ENCODE measurements around the gene UBE2F. TPM values are rescaled to one million over a fixed set of nuclear protein-coding genes. Genes with fewer than 3 reads are reported as not detected.
A peak's percentile ranks its signal among the peaks of the same experiment; 100 is the strongest.

Gene UBE2F
- total RNA-seq (2021; ENCODE audit: unreplicated experiment) (44.9 TPM), Bru-seq, nascent RNA (percentile 81 among the genes with signal in this experiment), BruChase-seq, experiment 1, labeled RNA remaining after a 2-hour chase (percentile 89 among the genes with signal in this experiment), BruChase-seq, experiment 2, labeled RNA remaining after a 6-hour chase (percentile 96 among the genes with signal in this experiment)
- polyA plus RNA-seq (2012; ENCODE audit: insufficient read length): 46.0 TPM
- long read RNA-seq, transcript UBE2F-201 (10 exons, 2,009 nt): major isoform, 24 of 51 reads
- long read RNA-seq, partial matches to known transcripts: 10 of 51 reads
- long read RNA-seq, other reads (novel, unspliced or antisense): 8 of 51 reads

- ChIA-PET POLR2A (no interaction called here), CTCF (interaction anchor here (0.6 kb wide), 1 partner anchor 28 kb away, joined by 3 read pairs; no protein-coding TSS in a partner anchor)
- DNase-seq (ENCODE audit: low read depth, low spot score) (peak; percentile 77), ATAC-seq (peak; percentile 99)
- Histone ChIP-seq H3K27me3 (ENCODE audit: control insufficient read depth, insufficient read depth, low read length) (no peaks in the 10 kb centered on the region), H3K4me3 (ENCODE audit: low read depth in 2 of 2, low read length in 2 of 2) (peak within 1 kb of the TSS; percentile 76 to 80), H3K4me1 (ENCODE audit: control insufficient read depth, insufficient read depth, low read length) (peaks cover 14% of the 10 kb centered on the region), H3K9me3 (ENCODE audit: control insufficient read depth, insufficient read depth, low read depth, low read length) (peaks cover 6% of the 10 kb centered on the region; the same call in 1 of the 2 replicates), H3K36me3 (ENCODE audit: control insufficient read depth, insufficient read depth, low read length) (no peaks in the 10 kb centered on the region), H3K27ac (ENCODE audit: low read length) (peak within 1 kb of the TSS; percentile 81)
- BruUV-seq (replicated peaks): no TSS peak
- in situ Hi-C loops (cut with HindIII; ENCODE audit: low pct_unique_long_range_greater_than_20kb, low sequenced_read_pairs): no loop called here
- TF ChIP-seq POLR2AphosphoS5 (IDR thresholded peaks at IDR 0.05; ENCODE audit: low read depth, low read length): peak; percentile 70
- peak; percentile 69 for TF ChIP-seq TCF7L2 (IDR thresholded peaks at IDR 0.05; ENCODE audit: low read depth, low read length)
- peak; percentile 99; the same call in 1 of the 2 replicates for TF ChIP-seq SIN3A (IDR thresholded peaks at IDR 0.05; ENCODE audit: borderline replicate concordance, insufficient read depth, low read depth, low read length)
- TF ChIP-seq REST (IDR thresholded peaks at IDR 0.05; ENCODE audit: insufficient read depth in 1 of 2, low read depth in 2 of 2, low read length in 1 of 2): no peak
- TF ChIP-seq CTCF (IDR thresholded peaks at IDR 0.05): no peak
- intact Hi-C loops (cut with micrococcal nuclease; ENCODE audit: unreplicated experiment): no loop called here
These were observed at the start of gene UBE2F for GRCh38 chr2:237966565-237967462. UBE2F (plus strand) TSS chr2:237967014; CDS start chr2:237973108, 6,094 bp downstream.

- BruUV-seq (replicated peaks): no TSS peak
- no peaks in the 10 kb centered on the region for H3K4me1 ChIP-seq (ENCODE audit: control insufficient read depth, insufficient read depth, low read length)
- no peaks in the 10 kb centered on the region for H3K27me3 ChIP-seq (ENCODE audit: control insufficient read depth, insufficient read depth, low read length)
- H3K36me3 ChIP-seq (ENCODE audit: control insufficient read depth, insufficient read depth, low read length): no peaks in the 10 kb centered on the region
- intact Hi-C loops (cut with micrococcal nuclease; ENCODE audit: unreplicated experiment): no loop called here
- ATAC-seq (no peak), DNase-seq (ENCODE audit: low read depth, low spot score) (no peak)
- H3K9me3 ChIP-seq (ENCODE audit: control insufficient read depth, insufficient read depth, low read depth, low read length): no peaks in the 10 kb centered on the region
- no peak overlapping the region for H3K4me3 ChIP-seq (ENCODE audit: low read depth in 2 of 2, low read length in 2 of 2)
- H3K27ac ChIP-seq (ENCODE audit: low read length): no peak overlapping the region
- in situ Hi-C loops (cut with HindIII; ENCODE audit: low pct_unique_long_range_greater_than_20kb, low sequenced_read_pairs): no loop called here
- CTCF ChIA-PET: no interaction called here
- TF ChIP-seq TCF7L2 (IDR thresholded peaks at IDR 0.05; ENCODE audit: low read depth, low read length) (no peak), REST (IDR thresholded peaks at IDR 0.05; ENCODE audit: insufficient read depth in 1 of 2, low read depth in 2 of 2, low read length in 1 of 2) (no peak), SIN3A (IDR thresholded peaks at IDR 0.05; ENCODE audit: borderline replicate concordance, insufficient read depth, low read depth, low read length) (no peak), POLR2AphosphoS5 (IDR thresholded peaks at IDR 0.05; ENCODE audit: low read depth, low read length) (no peak), CTCF (IDR thresholded peaks at IDR 0.05) (no peak)
- POLR2A ChIA-PET: no interaction called here
These were observed 49.0 kb upstream of the UBE2F start for GRCh38 chr2:237917696-237918374.
